HepG2 (cell line): ENCODE results near the gene DAB2IP. TPM values are rescaled to one million over a fixed set of nuclear protein-coding genes. Genes with fewer than 3 reads are reported as not detected.

Experiments
- ATAC-seq: fragments of 200-7000 bp; cut with Tn5 transposase; 3 replicates; pipeline ENCODE4 v1.9.1; 2020; ENCODE audit warnings: mild to moderate bottlenecking, moderate library complexity
- BruUV-seq: library from RNA; stranded (reverse); fragments of 400-500 nt; replicated peaks from 2 replicates; lab custom pipeline; 2021; lab: Mats Ljungman, UMichigan
- CTCF ChIA-PET: fragments of 300-600 bp; formaldehyde crosslinking; extraction: SDS; loops from one replicate; lab custom pipeline; 2021; ENCODE audit warnings: low total read pairs, inconsistent platforms, low intra/inter-chr PET ratio; lab: Yijun Ruan, JAX
- POLR2A ChIA-PET: fragments of 350-600 bp; sonication (Branson Sonifier 250); formaldehyde crosslinking; loops from one replicate; lab custom pipeline; 2020; ENCODE audit warnings: antibody characterized with exemption, inconsistent platforms; lab: Yijun Ruan, JAX
- DNase-seq: peaks from one replicate; pipeline ENCODE4 v3.0.0-alpha.2; 2015; ENCODE audit warnings: low spot score
- FAIRE-seq: peaks from 3 replicates; lab custom pipeline; 2011; peaks lifted over from hg19 to GRCh38; lab: Jason Lieb, UNC
- H2AFZ ChIP-seq: one replicate; pipeline ENCODE4 v1.6.1; 2011; ENCODE audit warnings: low read length, inconsistent platforms
- H3K27ac ChIP-seq: fragments of 300-600 bp; 3 replicates; pipeline ENCODE4 v1.8.0; 2011; ENCODE audit warnings: mixed run types, mild to moderate bottlenecking, mixed read lengths, low read length, inconsistent platforms; ENCODE audit not compliant: insufficient read depth; ENCODE audit errors: extremely low read length
- H3K27me3 ChIP-seq, 2 experiments: fragments of 200-600 bp in 1 of 2; 2 replicates in 1 of 2; 3 replicates in 1 of 2; pipeline versions ENCODE4 v1.6.0 to v1.8.0; 2011; ENCODE audit warnings: low read length in 2 of 2, mild to moderate bottlenecking in 2 of 2, moderate library complexity in 2 of 2, inconsistent platforms in 1 of 2; ENCODE audit not compliant: insufficient read depth in 2 of 2, control insufficient read depth in 1 of 2
- H3K36me3 ChIP-seq, 2 experiments: fragments of 200-600 bp in 1 of 2; replicated peaks in 1 of 2; 2 replicates in 1 of 2; 3 replicates in 1 of 2; pipeline versions ENCODE4 v1.5.1 to v1.8.0; 2011; ENCODE audit warnings: low read length in 2 of 2, inconsistent platforms in 1 of 2; ENCODE audit not compliant: insufficient read depth in 2 of 2, control insufficient read depth in 1 of 2
- H3K4me1 ChIP-seq: 2 replicates; pipeline ENCODE4 v1.5.1; 2012; ENCODE audit warnings: low read length, inconsistent platforms; ENCODE audit not compliant: insufficient read depth
- H3K4me2 ChIP-seq: 2 replicates; pipeline ENCODE4 v1.6.0; 2011; ENCODE audit warnings: low read depth, low read length, inconsistent platforms
- H3K4me3 ChIP-seq, 3 experiments: fragments of 200-600 bp in 1 of 3; sonication (generic), shearing (Covaris generic) in 1 of 3; replicated peaks in 1 of 3; 2 replicates each; pipeline ENCODE4 v1.5.1; 2011 to 2016; ENCODE audit warnings: low read length in 3 of 3, inconsistent platforms in 2 of 3, low read depth in 2 of 3, mild to moderate bottlenecking in 2 of 3, control low read depth in 1 of 3, mixed read lengths in 1 of 3; ENCODE audit not compliant: insufficient read depth in 1 of 3
- H3K79me2 ChIP-seq: one replicate; pipeline ENCODE4 v1.6.1; 2011; ENCODE audit warnings: low read length, inconsistent platforms; ENCODE audit not compliant: insufficient read depth
- H3K9ac ChIP-seq: 2 replicates; pipeline ENCODE4 v1.6.0; 2011; ENCODE audit warnings: mild to moderate bottlenecking, low read depth, low read length, inconsistent platforms; ENCODE audit not compliant: insufficient read depth
- H3K9me3 ChIP-seq: 2 replicates; pipeline ENCODE4 v1.5.1; 2012; ENCODE audit warnings: mild to moderate bottlenecking, low read length
- H4K20me1 ChIP-seq: 2 replicates; pipeline ENCODE4 v1.6.0; 2011; ENCODE audit warnings: inconsistent platforms, mild to moderate bottlenecking, low read length, moderate library complexity; ENCODE audit not compliant: insufficient read depth
- HDAC1 ChIP-seq: sonication (generic); formaldehyde crosslinking; IDR thresholded peaks from 2 replicates; pipeline ENCODE4 v1.5.1; 2020; ENCODE audit warnings: mild to moderate bottlenecking, missing genetic modification reagents
- HDAC2 ChIP-seq: sonication (generic); formaldehyde crosslinking; IDR thresholded peaks from 2 replicates; pipeline ENCODE4 v1.4.0; 2020; ENCODE audit warnings: missing genetic modification reagents
- HMG20B ChIP-seq: conservative IDR thresholded peaks from 2 replicates; pipeline ENCODE4 v1.6.1; 2016; ENCODE audit warnings: missing genetic modification reagents, missing compliant biosample characterization
- HNF4G ChIP-seq, 2 experiments: sonication (generic) in 1 of 2; formaldehyde crosslinking in 1 of 2; IDR thresholded peaks; 2 replicates each; pipeline versions ENCODE4 v1.4.0 to v1.6.1; 2011 to 2020; ENCODE audit warnings: borderline replicate concordance in 2 of 2, low read depth in 2 of 2, mild to moderate bottlenecking in 2 of 2, low read length in 1 of 2, missing genetic modification reagents in 1 of 2, moderate library complexity in 1 of 2
- HNRNPUL1 ChIP-seq: fragments of 200-400 bp; formaldehyde crosslinking; IDR thresholded peaks from 2 replicates; pipeline ENCODE4 v1.6.1; 2017; ENCODE audit warnings: low read depth, mild to moderate bottlenecking, low read length, moderate library complexity
- IRF2 ChIP-seq: IDR thresholded peaks from 2 replicates; pipeline ENCODE4 v1.6.1; 2018; ENCODE audit warnings: missing genetic modification reagents, missing compliant biosample characterization
- MXD3 ChIP-seq: IDR thresholded peaks from 2 replicates; pipeline ENCODE4 v1.6.1; 2016; ENCODE audit warnings: mild to moderate bottlenecking, missing biosample characterization, missing genetic modification reagents
- ONECUT2 ChIP-seq: sonication (generic); formaldehyde crosslinking; IDR thresholded peaks from 2 replicates; pipeline ENCODE4 v1.4.0; 2020; ENCODE audit warnings: missing genetic modification reagents
- PATZ1 ChIP-seq: sonication (generic); formaldehyde crosslinking; IDR thresholded peaks from 2 replicates; pipeline ENCODE4 v1.4.0; 2020; ENCODE audit warnings: missing genetic modification reagents
- PAXIP1 ChIP-seq: sonication (generic); formaldehyde crosslinking; conservative IDR thresholded peaks from 2 replicates; pipeline ENCODE4 v1.4.0; 2020; ENCODE audit warnings: mild to moderate bottlenecking, missing genetic modification reagents, moderate library complexity
- PPARG ChIP-seq: conservative IDR thresholded peaks from 2 replicates; pipeline ENCODE4 v1.6.1; 2016; ENCODE audit warnings: missing biosample characterization, missing genetic modification reagents
- SAP130 ChIP-seq: IDR thresholded peaks from 2 replicates; pipeline ENCODE4 v1.6.1; 2016; ENCODE audit warnings: low read depth
- ZBTB34 ChIP-seq: sonication (generic); formaldehyde crosslinking; IDR thresholded peaks from 2 replicates; pipeline ENCODE4 v1.8.0; 2022; ENCODE audit warnings: mild to moderate bottlenecking, missing genetic modification reagents
- ZNF597 ChIP-seq: sonication (generic); formaldehyde crosslinking; IDR thresholded peaks from 2 replicates; pipeline ENCODE4 v1.5.0; 2020; ENCODE audit warnings: missing genetic modification reagents
- ZNF629 ChIP-seq: sonication (generic); formaldehyde crosslinking; conservative IDR thresholded peaks from 2 replicates; pipeline ENCODE4 v1.5.0; 2020; ENCODE audit warnings: missing genetic modification reagents
- WGBS: methylation state at CpG from one replicate; pipeline ENCODE4 v1.1.6; 2017; ENCODE audit warnings: low lambda C conversion rate; 5-methylcytosine and 5-hydroxymethylcytosine counted together
- in situ Hi-C: cut with HindIII; loops from 2 replicates; pipeline ENCODE4 v1.10.0; 2017; ENCODE audit warnings: low pct_unique_long_range_greater_than_20kb; ENCODE audit not compliant: extremely low pct_ligation_motif_present
- intact Hi-C: fragments of 100-400 bp; cut with micrococcal nuclease; formaldehyde crosslinking; loops from one replicate; pipeline ENCODE4 v1.10.0; 2022; ENCODE audit not compliant: unreplicated experiment
- polyA plus RNA-seq, 8 experiments: library from polyadenylated mRNA; depleted of rRNA in 3 of 8; stranded (reverse) in 7 of 8; unstranded in 1 of 8; fragments of >200 nt; fragmentation: Illumina TruSeq in 4 of 8; extraction: Trizol in 4 of 8; gene quantifications; 2 replicates each; pipeline versions ENCODE4 v1.2.1 to v1.2.3, GENCODE V29; 2011 to 2016; ENCODE audit warnings: low read depth in 4 of 8, missing spikeins in 1 of 8, mixed read lengths in 1 of 8; ENCODE audit not compliant: insufficient read depth in 1 of 8
- total RNA-seq, 5 experiments: library from RNA; depleted of rRNA; stranded (reverse); fragments of >200 nt; fragmentation: Illumina TruSeq; extraction: Trizol; gene quantifications; 2 replicates each; pipeline ENCODE4 v1.2.3, GENCODE V29; 2016; ENCODE audit warnings: low read depth in 1 of 5

The DAB2IP gene
- total and polyA plus RNA-seq, 2 of the 13 experiments (the other 11 are each of a cell fraction or from before 2014, with no cell fraction given) = 25.3 to 37.9 TPM

GRCh38 chr9:121654499-121655140 is 3.2 kb downstream of the DAB2IP start:
- FAIRE-seq = no peak
- H3K36me3 ChIP-seq = no peaks in the 10 kb centered on the region
- peaks cover 0 to 11% of the 10 kb centered on the region in 2 experiments; a peak in 2 of 5 replicates for H3K27me3 ChIP-seq
- 57% methylated on average over 2 of the region's 3 CpGs for WGBS
- no TSS peak for BruUV-seq
- H3K79me2 ChIP-seq = no peaks in the 10 kb centered on the region
- no peak overlapping the region for H3K4me2 ChIP-seq
- no peaks in the 10 kb centered on the region; the same call in 1 of the 2 replicates for H4K20me1 ChIP-seq
- POLR2A ChIA-PET = no interaction called here
- ATAC-seq = no peak
- H3K9ac ChIP-seq = no peak overlapping the region
- peaks cover 52% of the 10 kb centered on the region for H3K4me1 ChIP-seq
- no peak overlapping the region for H2AFZ ChIP-seq
- H3K4me3 ChIP-seq = no peak overlapping the region
- intact Hi-C loops = no loop called here
- CTCF ChIA-PET = no interaction called here
- H3K9me3 ChIP-seq = no peaks in the 10 kb centered on the region
- in situ Hi-C loops = no loop called here
- DNase-seq = no peak
- H3K27ac ChIP-seq = no peak overlapping the region
- peak; percentile 47; the same call in 1 of the 2 replicates for TF ChIP-seq PPARG
- no peak for TF ChIP-seq HNRNPUL1
- TF ChIP-seq ZNF597 = no peak
- no peak for TF ChIP-seq HDAC1 (CRISPR knock-in tag)
- TF ChIP-seq SAP130 = peak; percentile 23; the same call in 1 of the 2 replicates
- TF ChIP-seq HNF4G (IDR thresholded peaks at IDR 0.05; ENCODE audit: borderline replicate concordance, low read depth, low read length) = peak; percentile 25; the same call in 1 of the 2 replicates
- 0 out of 2 replicates have a peak, but pooled peaks have one; percentile 51 for TF ChIP-seq HNF4G (CRISPR knock-in tag; IDR thresholded peaks at IDR 0.05; ENCODE audit: borderline replicate concordance, low read depth)
- TF ChIP-seq IRF2 = no peak
- TF ChIP-seq ONECUT2 (CRISPR knock-in tag) = no peak
- 0 out of 2 replicates have a peak, but pooled peaks have one; percentile 37 for TF ChIP-seq HDAC2 (CRISPR knock-in tag)
- TF ChIP-seq MXD3 (CRISPR knock-in tag) = no peak
- TF ChIP-seq ZBTB34 (CRISPR knock-in tag) = no peak
- TF ChIP-seq PAXIP1 (CRISPR knock-in tag) = 0 out of 2 replicates have a peak, but pooled peaks have one; percentile 25
- no peak for TF ChIP-seq HMG20B (CRISPR knock-in tag)
- peak; percentile 57; the same call in 1 of the 2 replicates for TF ChIP-seq ZNF629
- peak; percentile 87 for TF ChIP-seq PATZ1 (CRISPR knock-in tag)
